ENCODE results near the gene OR10G8. TPM values are rescaled to one million over a fixed set of nuclear protein-coding genes. Genes with fewer than 3 reads are reported as not detected.
"Not testable (repeated sequence)": the region's sequence is repeated elsewhere in the genome, so short reads cannot be mapped to it uniquely, and the experiment has no call there.

The OR10G8 gene
- polyA plus RNA-seq = not detected

GRCh38 chr11:124026498-124026897 lies at the start of gene OR10G8:
Gene OR10G8 (plus strand): TSS chr11:124026798. CDS start chr11:124029623, 2,825 bp downstream.
- Mint-ChIP-seq H3K27me3 (ENCODE audit: low read depth in 3 of 3) (peaks cover 2 to 5% (median 2%) of the 10 kb centered on the region in 3 donors), H3K4me3 (no peak within 1 kb of the TSS), H3K9me3 (no peaks in the 10 kb centered on the region), H3K27ac (no peak within 1 kb of the TSS), H3K36me3 (no peaks in the 10 kb centered on the region), H3K4me1 (no peaks in the 10 kb centered on the region)
- no peak for DNase-seq

- Mint-ChIP-seq H3K9me3 (peaks cover 0 to 14% (median under 1%) of the 10 kb centered on the region in 6 donors), H3K27ac (no peak within 1 kb of the TSS), H3K27me3 (ENCODE audit: low read depth in 3 of 3) (peaks cover 3 to 4% (median 4%) of the 10 kb centered on the region in 3 donors), H3K36me3 (no peaks in the 10 kb centered on the region), H3K4me3 (no peak within 1 kb of the TSS), H3K4me1 (no peaks in the 10 kb centered on the region)
- DNase-seq = no peak
Measured at GRCh38 chr11:123977731-123978347, 48.8 kb upstream of the OR10G8 start, which contains the start of gene OR10S1. Gene OR10S1 (minus strand): TSS chr11:123977781. CDS start chr11:123977664, 117 bp downstream.

- peaks cover 0 to 14% (median 2%) of the 10 kb centered on the region in 6 donors for H3K9me3 Mint-ChIP-seq
- no peak overlapping the region for H3K4me3 Mint-ChIP-seq
- no peaks in the 10 kb centered on the region for H3K36me3 Mint-ChIP-seq
- no peaks in the 10 kb centered on the region for H3K4me1 Mint-ChIP-seq
- no peak overlapping the region for H3K27ac Mint-ChIP-seq
- peaks cover 1 to 4% (median 4%) of the 10 kb centered on the region in 3 donors for H3K27me3 Mint-ChIP-seq (ENCODE audit: low read depth in 3 of 3)
- DNase-seq = no peak
Measured at GRCh38 chr11:123979311-123979710, 47.3 kb upstream of the OR10G8 start.

- no peak within 1 kb of the TSS for H3K4me3 Mint-ChIP-seq
- DNase-seq = no peak
- H3K27me3 Mint-ChIP-seq (ENCODE audit: low read depth in 3 of 3) = no peaks in the 10 kb centered on the region
- no peak within 1 kb of the TSS for H3K27ac Mint-ChIP-seq
- H3K4me1 Mint-ChIP-seq = no peaks in the 10 kb centered on the region
- no peaks in the 10 kb centered on the region for H3K36me3 Mint-ChIP-seq
- H3K9me3 Mint-ChIP-seq = peaks cover 0 to 4% (median 0%) of the 10 kb centered on the region in 6 donors
Measured at GRCh38 chr11:123995119-123995518, 31.5 kb upstream of the OR10G8 start, which contains the start of gene OR10G6. Gene OR10G6 (minus strand): TSS chr11:123995161. CDS start chr11:123995161, 0 bp downstream.

- Mint-ChIP-seq H3K4me3 (no peak within 1 kb of the TSS), H3K27me3 (ENCODE audit: low read depth in 3 of 3) (peaks cover 0 to 2% (median 0%) of the 10 kb centered on the region in 3 donors), H3K4me1 (no peaks in the 10 kb centered on the region), H3K27ac (no peak within 1 kb of the TSS), H3K9me3 (peaks cover 0 to 2% (median 0%) of the 10 kb centered on the region in 6 donors), H3K36me3 (no peaks in the 10 kb centered on the region)
- DNase-seq = no peak
Measured at GRCh38 chr11:124012697-124013096, 13.9 kb upstream of the OR10G8 start, which contains the start of gene OR10G4. Gene OR10G4 (plus strand): TSS chr11:124012997. CDS start chr11:124015575, 2,578 bp downstream.

GRCh38 chr11:124015837-124016236 lies 10.8 kb upstream of the OR10G8 start:
- H3K9me3 Mint-ChIP-seq; H3K4me1 Mint-ChIP-seq; H3K27me3 Mint-ChIP-seq (ENCODE audit: low read depth in 3 of 3); DNase-seq; H3K27ac Mint-ChIP-seq; H3K4me3 Mint-ChIP-seq; H3K36me3 Mint-ChIP-seq: not testable (repeated sequence)

- Mint-ChIP-seq H3K27me3 (ENCODE audit: low read depth in 3 of 3) (peaks cover 1 to 3% (median 2%) of the 10 kb centered on the region in 3 donors), H3K9me3 (peaks cover 0 to 4% (median 0%) of the 10 kb centered on the region in 6 donors), H3K4me1 (no peaks in the 10 kb centered on the region), H3K4me3 (no peak overlapping the region), H3K36me3 (no peaks in the 10 kb centered on the region), H3K27ac (no peak overlapping the region)
- no peak for DNase-seq
Measured at GRCh38 chr11:124036666-124037065, 10.1 kb downstream of the OR10G8 start.

GRCh38 chr11:124039557-124039956 lies 13.0 kb downstream of the OR10G8 start:
- Mint-ChIP-seq H3K36me3 (no peaks in the 10 kb centered on the region), H3K27me3 (ENCODE audit: low read depth in 3 of 3) (peaks cover 0 to 3% (median under 1%) of the 10 kb centered on the region in 3 donors), H3K27ac (no peak overlapping the region), H3K9me3 (peaks cover 0 to 4% (median 0%) of the 10 kb centered on the region in 6 donors), H3K4me3 (no peak overlapping the region), H3K4me1 (no peaks in the 10 kb centered on the region)
- DNase-seq = no peak

- Mint-ChIP-seq H3K36me3 (no peaks in the 10 kb centered on the region), H3K4me1 (no peaks in the 10 kb centered on the region), H3K27me3 (ENCODE audit: low read depth in 3 of 3) (peaks cover 0 to 3% (median 0%) of the 10 kb centered on the region in 3 donors), H3K27ac (no peak within 1 kb of the TSS), H3K4me3 (no peak within 1 kb of the TSS), H3K9me3 (peaks cover 0 to 2% (median 0%) of the 10 kb centered on the region in 6 donors)
- no peak for DNase-seq
Measured at GRCh38 chr11:124041254-124041653, 14.7 kb downstream of the OR10G8 start, which contains the start of gene OR10G7. Gene OR10G7 (minus strand): TSS chr11:124041325. CDS start chr11:124039001, 2,324 bp downstream.

GRCh38 chr11:124043420-124043819 lies 16.8 kb downstream of the OR10G8 start:
- DNase-seq = no peak
- Mint-ChIP-seq H3K36me3 (no peaks in the 10 kb centered on the region), H3K4me1 (no peaks in the 10 kb centered on the region), H3K4me3 (no peak overlapping the region), H3K27ac (no peak overlapping the region), H3K9me3 (peaks cover 0 to 2% (median 0%) of the 10 kb centered on the region in 6 donors), H3K27me3 (ENCODE audit: low read depth in 3 of 3) (peaks cover 0 to 2% (median 0%) of the 10 kb centered on the region in 3 donors)

- H3K27me3 Mint-ChIP-seq (ENCODE audit: low read depth in 3 of 3) = peaks cover 0 to 2% (median 0%) of the 10 kb centered on the region in 3 donors
- H3K27ac Mint-ChIP-seq = no peak overlapping the region
- H3K4me1 Mint-ChIP-seq = no peaks in the 10 kb centered on the region
- H3K4me3 Mint-ChIP-seq = no peak overlapping the region
- peaks cover 0 to 9% (median 0%) of the 10 kb centered on the region in 6 donors for H3K9me3 Mint-ChIP-seq
- no peaks in the 10 kb centered on the region for H3K36me3 Mint-ChIP-seq
- no peak for DNase-seq
Measured at GRCh38 chr11:124050748-124051147, 24.1 kb downstream of the OR10G8 start.

GRCh38 chr11:124052966-124053365 lies 26.4 kb downstream of the OR10G8 start:
- Mint-ChIP-seq H3K27ac (no peak overlapping the region), H3K27me3 (ENCODE audit: low read depth in 3 of 3) (peaks cover 0 to 2% (median 0%) of the 10 kb centered on the region in 3 donors), H3K4me3 (no peak overlapping the region), H3K9me3 (peaks cover 0 to 7% (median 0%) of the 10 kb centered on the region in 6 donors), H3K4me1 (no peaks in the 10 kb centered on the region), H3K36me3 (no peaks in the 10 kb centered on the region)
- DNase-seq = no peak

- Mint-ChIP-seq H3K36me3 (no peaks in the 10 kb centered on the region), H3K4me3 (no peak overlapping the region), H3K27me3 (ENCODE audit: low read depth in 3 of 3) (peaks cover 2 to 8% (median 3%) of the 10 kb centered on the region in 3 donors), H3K4me1 (peaks cover 3 to 12% of the 10 kb centered on the region in 2 donors), H3K9me3 (no peaks in the 10 kb centered on the region), H3K27ac (no peak overlapping the region)
- DNase-seq = no peak
Measured at GRCh38 chr11:124068601-124069110, 42.1 kb downstream of the OR10G8 start.

Data from immature natural killer cell (primary cell).